COR-L47 (cell line): ENCODE results near the gene FGF14.
A peak's percentile ranks its signal among the peaks of the same experiment; 100 is the strongest.
"Not testable (repeated sequence)": the region's sequence is repeated elsewhere in the genome, so short reads cannot be mapped to it uniquely, and the experiment has no call there.

Experiments used
- DNase-seq: peaks from one replicate; lab custom pipeline; 2025; lab: John Stamatoyannopoulos, UW

The FGF14 gene

DNA sequence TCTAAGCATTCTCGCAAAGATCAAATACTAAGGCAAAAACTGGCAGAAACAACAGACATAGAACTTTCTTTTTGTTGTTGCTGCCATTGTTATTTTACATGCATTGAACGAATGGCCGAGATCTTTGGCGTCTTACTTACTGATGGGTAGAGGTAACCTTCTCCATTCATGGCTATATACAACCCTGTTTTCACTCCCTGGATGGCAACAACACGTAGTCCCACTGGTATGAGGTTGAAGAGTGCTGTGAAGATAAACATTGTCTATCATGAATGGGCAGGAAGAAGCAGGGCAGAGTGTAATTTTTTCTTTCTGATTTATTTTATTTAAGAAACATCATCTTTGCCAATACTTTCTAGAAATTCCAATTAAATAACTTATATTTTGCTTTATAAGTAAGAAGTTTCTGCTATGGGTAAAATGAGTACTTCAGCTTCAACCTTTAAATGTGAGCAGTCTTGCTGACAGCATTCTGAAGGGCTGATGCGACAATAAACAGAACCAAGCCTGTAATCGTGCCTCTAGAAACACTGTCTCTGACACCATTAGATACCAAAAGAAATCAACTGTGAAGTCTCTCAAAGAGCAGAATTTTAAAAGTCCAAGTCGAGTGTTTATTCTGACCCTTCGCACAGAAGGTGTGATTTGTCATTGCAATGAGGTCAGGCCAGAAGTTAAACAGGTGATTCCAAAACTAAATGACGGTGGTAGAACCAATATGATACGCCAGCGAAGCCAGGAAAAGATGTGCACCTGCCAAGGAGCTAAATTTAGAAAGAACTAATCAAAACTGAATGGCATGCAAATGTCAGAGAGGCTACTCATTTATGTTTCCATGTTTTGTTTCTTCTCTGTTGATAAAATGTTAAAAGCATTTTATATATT is 533.0 kb downstream of the FGF14 start:
- DNase-seq: no peak

DNA sequence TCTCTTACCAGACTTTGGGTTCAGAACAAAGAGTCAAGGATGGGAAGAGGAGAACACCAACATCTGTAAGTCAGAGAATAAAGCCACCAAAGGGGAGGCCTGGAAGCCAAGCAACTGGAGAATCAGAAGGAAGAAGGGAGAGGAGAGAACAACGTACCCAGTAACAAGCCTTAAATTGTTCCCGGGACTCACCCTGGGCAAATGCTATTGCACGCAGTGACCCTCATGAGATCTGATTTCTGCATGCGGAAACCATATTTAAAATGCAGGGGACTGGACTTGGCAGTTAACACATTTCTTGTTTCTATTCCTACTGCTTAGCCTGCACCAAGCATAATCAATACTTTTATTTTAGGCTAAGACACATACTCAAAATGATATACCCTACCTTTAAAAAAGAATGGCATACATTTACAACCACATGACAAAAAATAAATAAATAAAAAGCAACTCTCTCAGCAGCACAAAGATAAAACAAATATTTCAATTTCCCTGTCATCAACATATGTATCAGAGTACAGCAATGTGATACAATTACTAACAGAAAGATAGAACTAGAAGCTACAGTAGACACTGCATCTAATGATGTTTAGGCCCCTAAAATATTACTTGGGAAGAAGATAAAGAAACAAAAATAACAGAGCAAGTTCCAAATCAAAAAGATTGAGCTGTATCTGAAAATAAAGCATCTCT is 534.8 kb downstream of the FGF14 start:
- no peak for DNase-seq

DNA sequence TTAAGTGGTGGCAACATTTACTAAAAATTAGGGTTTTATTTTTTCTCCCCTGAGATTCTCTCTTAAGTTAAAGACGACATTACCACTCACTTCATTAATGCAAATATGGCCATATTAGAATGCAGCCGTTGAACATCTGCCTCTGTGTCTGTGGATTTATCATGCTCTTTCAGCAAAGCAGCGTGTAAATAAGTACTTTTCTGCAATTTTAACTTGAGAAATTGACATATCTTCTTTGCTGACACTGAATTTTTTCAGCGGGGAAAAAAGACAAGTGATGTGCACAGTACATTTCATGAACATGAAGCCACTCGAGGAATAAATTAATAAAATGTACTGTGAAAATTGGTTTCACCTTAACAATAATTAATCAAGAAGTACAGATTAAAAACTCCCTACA is 543.0 kb downstream of the FGF14 start:
- DNase-seq: no peak

DNA sequence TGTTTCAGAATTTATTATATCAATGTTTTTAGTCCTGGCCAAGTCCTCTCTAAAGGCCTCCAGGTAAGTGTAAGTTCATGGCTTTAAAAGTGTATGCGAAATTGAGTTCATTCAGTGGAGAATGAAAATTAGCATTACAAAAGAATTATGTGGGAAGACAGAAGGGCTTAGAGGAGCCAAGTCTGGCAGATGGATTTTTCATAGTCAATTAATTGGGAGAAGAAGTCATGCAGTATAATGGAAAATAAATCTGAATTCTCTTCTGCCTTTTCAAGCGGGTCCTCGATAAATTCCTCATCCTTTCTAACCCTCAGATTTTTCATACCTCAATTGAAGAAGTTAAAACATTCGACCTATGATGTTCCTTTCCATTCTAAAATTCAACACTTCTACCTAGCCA is 555.1 kb downstream of the FGF14 start:
- no peak for DNase-seq

DNA sequence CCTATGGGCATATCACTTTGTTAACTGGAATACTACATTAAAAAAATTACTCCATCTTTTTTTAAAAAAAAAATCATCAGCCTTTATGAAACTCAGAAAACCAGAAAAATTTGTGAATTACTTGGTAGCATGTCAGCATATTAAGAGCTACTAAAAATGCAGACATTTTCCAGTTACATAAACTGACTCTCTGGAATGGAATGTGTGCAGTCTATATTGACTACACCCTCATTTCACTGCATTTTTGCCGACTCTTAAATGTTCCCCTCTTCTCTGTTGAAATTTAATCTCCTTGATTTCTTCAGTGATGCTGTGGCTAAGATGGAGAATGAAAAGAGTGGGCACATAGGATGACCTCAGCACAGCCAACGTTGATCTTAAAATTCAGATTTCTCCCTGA is 555.6 kb downstream of the FGF14 start:
- no peak for DNase-seq

DNA sequence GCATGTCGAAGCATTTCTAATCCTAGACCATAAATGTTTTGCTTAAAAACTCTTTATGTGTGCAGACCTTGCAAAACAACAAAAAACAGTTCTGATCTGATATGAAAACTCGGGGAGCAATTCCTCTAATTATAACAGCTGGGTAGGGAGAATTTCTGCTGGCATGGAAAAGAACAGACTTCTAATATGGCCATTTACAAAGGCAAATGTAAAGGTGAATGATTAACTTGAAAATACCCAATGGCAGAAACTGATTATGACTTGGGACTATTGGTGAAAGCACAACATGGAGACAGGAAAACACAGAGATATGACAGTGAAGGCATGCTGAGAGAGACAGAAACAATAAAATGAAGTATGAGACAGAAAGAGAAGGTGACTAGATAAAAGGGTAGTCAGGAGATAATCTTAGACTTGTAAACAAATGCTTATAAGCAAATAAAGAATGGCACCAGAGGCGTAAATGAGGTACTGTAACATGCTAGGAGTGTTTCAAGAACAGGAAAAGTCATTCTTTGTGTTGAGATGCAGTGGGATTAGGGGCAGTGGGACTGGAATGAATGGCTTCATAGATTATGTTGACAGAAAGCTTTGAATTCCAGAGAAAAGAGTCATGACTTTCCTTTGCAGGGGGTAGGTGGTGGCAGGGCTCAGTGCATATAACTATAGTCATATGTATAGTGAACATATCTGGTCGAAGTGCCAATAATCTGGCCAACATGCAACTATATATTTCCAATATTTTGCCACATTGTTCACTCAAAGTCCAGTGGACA is 556.4 kb downstream of the FGF14 start:
- no peak for DNase-seq

DNA sequence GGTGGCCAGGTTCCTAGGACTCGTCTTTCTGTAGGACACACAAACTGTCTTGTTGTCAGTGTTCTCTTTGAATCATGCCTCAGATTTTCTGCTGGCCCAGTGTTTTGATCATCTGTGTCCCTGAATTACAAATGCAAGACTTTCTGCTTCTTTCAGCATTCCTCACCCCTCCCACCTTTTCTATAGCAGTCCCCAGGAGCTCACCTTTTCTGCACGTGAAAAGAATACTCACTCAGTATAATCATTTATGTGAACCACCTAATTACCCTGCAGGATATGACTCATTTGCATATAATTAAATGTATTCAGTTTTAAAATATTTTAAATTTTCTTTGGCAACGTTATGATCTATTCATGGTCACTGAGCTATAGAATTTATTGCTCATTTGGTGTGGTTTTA is 560.1 kb downstream of the FGF14 start:
- peak; percentile 32 for DNase-seq

DNA sequence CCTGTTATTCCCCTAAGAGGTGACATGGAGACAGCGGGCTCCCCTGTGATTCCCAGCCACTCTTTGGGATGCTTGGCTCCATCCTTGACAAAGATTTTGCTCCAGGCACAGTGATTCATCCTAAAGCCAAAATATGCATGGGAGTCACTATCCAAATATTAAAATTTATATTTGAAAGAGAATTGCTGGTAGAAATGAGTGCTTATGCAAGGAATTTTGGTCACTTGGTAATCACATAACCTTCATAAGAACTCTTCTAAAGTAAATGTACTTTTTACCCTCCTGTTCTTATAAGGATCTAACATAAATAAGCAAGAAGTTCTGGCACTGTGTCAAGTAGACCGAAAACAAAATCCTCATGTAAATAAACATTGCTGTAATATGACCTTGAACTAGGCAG is 563.5 kb downstream of the FGF14 start:
- no peak for DNase-seq

DNA sequence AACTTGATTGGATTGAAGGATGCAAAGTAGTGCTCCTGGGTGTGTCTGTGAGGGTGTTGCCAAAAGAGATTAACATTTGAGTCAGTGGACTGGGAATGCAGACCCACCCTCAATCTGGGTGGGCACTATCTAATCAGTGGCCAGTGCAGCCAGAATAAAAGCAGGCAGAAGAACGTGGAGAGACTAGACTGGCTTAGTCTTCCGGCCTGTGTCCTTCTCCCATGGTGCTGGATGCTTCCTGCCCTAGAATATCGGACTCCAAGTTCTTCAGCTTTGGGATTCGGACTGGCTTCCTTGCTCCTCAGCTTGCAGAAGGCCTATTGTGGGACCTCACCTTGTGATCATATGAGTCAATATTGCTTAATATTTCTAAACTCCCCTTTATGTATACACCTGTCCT is 564.1 kb downstream of the FGF14 start:
- not testable (repeated sequence) for DNase-seq

DNA sequence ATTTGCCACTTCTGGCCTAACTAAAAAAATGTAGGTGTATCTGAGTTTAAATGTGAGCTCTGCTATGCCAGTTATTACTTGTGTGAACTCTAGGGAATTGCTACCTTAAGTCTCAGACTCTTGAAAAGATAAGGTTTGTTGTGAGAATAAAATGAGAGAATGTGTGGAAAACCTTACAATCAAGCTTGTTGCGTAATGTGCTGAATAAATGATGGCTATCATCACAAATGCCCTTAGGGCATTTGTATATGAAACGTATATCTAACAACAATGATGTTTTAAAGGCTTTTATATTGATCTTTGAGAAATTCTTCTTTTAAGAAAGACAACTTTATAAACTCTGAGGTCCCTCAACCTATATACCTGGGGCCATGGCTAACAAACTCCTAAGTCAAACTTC is 564.6 kb downstream of the FGF14 start:
- DNase-seq: no peak

DNA sequence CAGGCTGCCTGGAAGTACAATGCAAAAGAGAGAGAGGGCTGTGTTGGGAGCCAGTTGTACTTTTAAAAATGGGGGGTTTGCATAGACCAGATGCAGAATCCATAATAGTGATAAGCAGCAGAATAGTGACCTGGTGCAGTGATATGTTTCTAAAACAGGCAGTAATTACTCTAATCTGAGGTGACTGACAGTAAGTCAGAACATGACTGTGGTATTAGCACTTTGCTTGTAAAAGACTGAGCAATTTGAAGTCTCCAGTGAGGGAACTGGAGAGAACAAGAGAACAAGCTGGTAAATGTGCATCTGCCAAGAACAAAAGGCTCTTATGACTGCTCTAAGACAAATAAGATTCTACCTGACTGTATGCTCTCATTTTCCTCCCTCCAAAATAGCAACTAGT is 565.9 kb downstream of the FGF14 start:
- no peak for DNase-seq

DNA sequence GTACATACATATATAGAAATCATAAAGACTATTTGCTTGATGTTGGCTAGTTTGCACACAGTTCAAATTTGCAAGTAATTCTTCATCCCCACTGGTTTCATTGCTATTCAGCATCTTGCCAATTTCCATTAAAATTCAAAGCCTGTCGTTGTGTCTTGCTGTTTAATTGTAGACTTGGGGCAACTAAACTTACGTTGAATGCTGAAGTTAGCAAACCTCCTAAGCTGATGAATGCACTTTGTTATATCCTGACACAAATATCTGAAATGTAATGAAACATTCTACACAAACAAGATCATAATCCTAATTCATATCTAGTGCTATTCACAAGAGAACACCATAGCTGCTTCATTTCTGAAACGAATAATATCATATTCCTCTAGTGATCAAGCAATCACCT is 568.2 kb downstream of the FGF14 start:
- no peak for DNase-seq

DNA sequence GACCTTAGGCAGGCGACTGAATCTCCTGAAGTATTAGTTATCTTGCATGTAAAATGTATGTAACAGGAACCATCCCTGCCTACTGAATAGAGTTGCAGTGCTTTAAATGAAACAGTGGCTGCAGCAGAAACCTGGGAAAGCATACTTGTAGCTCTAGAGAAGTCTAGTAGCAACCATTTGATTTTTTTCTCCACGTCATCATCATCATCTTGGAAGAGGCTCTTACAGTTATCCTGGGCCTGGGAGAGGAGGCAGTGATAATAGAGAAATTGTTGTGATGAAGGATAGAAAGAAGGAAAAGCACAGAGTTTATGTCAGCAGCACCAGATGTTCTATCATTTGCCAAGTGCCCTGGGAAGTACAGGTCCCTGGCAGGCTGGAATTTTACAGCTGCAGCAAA is 571.8 kb downstream of the FGF14 start:
- no peak for DNase-seq

DNA sequence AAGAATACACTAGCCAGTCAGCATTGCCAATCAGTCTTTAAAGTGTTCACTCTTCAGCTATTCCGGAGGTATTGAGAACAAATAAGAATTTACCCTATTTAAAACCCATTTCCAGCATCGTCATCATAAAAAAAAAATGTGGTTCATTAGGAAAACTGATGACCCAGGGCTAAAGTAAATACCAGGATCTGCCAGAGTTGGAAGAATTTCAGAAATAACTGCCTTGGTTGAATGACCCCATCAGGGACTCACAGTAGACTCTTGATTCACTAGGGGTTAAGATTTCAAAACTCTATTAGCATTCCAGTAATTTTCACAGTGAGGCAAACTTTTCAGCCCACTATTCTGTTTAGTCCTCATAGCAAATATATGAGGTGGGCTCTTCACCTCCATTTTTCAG is 572.4 kb downstream of the FGF14 start:
- DNase-seq: no peak

DNA sequence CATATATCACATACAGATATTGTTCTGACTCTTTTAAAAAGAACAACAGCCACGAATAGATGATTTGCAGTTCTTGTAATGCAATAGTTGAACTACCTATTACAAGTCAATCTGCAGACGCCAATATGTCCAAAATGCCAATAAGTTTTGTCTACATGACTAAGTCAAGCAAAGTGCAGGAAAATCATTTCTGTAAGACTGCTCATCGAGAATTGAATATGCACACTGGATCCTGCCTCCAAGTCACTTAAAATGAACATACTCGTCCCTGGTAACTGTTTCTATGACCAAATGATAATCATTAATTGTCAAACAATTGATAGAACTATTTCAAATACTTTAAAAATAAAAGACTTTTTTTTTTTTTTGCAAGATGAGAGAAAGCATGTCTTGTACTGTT is 573.7 kb downstream of the FGF14 start:
- no peak for DNase-seq

DNA sequence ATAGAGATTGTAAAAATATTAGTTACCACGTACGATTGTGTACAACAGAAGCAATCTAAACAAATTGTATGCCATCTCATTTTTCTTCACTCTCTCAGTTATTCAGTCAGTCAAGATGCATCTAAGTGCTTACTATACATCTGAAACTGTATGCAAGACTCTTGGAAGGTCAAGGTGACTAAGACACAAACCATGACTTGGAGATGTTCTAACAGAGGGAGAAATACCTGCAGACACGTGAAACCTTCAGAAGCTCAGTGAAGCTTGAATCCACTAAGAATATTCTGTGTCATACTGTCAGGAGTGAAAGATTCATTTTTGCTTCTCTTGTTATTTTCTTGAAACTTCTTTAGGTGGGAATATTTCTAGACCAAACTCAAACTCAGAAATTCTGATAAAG is 584.0 kb downstream of the FGF14 start:
- DNase-seq: no peak

DNA sequence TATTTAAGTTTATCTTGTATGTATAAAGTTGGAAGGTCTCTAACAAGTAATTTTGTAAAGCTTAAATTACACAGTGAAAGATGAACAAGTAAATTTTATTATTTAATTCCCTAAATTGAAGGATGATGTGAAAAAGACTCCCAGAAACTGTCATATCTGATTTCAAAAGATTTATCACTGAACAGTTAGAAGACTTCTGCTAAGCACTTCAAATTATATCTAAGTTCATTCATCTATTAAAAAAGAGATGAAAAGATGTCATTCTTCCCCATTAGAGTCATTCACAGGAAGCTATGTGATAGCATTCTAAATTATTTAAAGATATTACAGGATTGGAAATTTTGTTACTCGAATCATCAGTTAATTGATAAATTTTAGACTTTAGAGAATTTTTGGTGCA is 590.0 kb downstream of the FGF14 start:
- no peak for DNase-seq

DNA sequence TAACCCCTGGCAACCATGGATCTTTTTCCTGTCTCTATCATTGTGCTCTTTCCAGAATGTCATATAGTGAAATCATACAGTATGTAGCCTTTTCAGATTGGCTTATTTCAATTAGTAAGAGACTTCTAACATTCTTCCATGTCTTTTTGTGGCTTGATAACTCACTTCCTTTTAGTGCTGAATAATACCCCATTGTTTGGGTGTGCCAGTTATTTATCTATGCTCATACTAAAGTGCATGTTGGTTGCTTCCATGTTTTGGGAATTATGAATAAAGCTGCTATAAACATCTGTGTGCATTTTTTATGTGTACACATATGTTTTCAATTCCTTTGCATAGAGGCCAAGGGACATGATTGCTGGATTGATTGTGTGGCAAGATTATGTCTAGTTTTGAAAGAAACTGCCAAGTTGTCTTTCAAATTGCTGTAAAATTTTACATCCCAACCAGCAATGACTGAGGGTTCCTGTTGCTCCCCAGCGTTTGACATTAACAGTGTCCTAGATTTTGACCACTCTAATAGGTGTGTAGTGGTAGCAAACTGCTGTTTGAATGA is 590.5 kb downstream of the FGF14 start:
- DNase-seq: no peak

DNA sequence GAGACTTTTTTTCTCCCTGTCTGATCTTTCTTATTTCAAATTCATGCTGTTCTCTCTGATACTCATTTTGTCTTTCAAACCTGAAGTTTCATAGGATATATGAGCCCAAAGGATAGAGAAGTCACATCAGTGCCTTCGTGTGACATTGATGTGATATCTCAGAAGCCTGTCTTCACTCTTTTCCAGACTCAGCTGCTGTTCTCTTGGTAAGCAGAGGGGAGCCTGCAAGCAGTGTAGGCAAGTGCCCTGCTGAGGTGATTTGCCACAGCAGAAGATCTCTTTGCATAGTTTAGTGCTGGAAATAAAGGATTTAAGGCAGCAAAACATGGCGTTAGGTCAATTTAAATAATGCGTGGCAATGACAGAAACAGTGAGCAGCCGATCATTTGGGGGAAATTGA is 602.7 kb downstream of the FGF14 start:
- DNase-seq: no peak

DNA sequence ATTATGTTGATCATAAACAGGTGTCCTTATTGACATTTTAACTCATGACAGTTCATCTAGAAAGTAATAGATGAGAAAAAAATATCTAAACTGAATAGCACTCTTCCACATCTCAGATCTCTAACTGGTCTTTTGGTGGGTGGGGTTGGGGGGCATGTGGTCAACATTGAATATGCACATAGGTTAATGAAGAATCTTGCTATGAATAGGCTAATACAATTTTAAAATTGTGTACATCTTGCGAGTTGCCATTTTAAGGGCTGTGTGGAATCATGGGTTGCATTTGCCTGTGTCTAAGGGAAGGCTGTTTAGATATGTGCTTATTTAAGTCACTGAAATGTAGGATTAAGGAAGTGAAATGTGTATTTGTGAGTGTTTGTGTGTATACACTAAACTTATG is 603.4 kb downstream of the FGF14 start:
- DNase-seq: no peak

DNA sequence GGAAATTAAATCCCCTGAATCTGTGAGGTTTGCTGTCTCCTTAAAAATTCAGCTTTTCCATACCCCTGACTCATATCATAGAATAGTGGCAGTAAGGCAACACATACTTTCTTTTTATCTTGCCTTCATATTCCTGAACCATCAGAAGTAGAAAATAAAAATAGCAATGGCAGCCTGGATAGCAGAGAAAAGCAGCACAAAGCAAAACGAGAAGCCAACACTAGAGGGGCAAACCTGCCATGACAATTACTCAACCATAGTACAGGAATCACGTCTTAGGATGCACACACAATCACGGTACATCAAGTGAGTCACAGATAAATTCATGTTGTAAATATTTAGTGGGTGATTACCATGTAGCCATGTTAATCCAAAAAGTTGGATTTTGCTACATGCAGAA is 606.4 kb downstream of the FGF14 start:
- DNase-seq: no peak

DNA sequence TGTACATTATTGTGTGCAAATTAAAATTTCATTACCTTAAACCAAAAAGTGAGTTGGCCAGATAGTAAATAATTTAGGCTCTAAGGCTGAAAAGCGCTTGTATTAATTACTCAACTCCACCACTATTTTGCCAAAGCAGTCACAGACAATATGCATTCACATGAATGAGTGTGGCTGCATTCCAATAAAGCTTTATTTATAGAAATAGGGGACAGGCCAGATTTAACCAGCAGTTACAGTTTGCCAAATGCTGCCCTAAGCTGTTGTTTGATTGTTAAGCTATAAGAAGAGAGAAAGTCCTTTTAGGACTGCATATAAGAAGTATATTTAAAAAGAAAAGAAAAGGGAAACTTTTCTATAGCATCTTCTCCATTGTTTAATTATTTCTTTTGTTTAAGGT is 606.8 kb downstream of the FGF14 start:
- no peak for DNase-seq

DNA sequence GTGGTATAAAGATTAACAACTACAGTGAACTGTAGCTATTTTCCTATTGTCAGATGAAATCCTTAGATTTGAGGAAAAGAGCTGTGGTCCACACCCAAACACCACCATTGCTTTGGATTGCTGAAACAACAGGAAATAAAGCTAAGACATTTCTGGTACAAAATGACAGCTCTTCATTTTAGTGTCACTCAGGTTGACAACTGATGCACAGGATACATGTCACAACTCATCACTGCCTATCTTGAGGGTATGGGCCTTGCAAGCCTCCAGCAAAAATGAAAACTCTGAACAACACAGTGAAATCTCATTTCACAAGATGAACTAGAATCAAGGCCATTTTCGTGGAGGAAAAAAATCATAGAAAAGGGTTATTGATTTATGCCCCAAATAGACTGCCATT is 609.7 kb downstream of the FGF14 start:
- no peak for DNase-seq
